Measurements from ENCODE around the gene RASL12. TPM values are rescaled to one million over a fixed set of nuclear protein-coding genes. Genes with fewer than 3 reads are reported as not detected.

Gene RASL12
- total RNA-seq, 1 donor from 2014 or later: 0.69 TPM

- TF ChIP-seq, protein P1, sequence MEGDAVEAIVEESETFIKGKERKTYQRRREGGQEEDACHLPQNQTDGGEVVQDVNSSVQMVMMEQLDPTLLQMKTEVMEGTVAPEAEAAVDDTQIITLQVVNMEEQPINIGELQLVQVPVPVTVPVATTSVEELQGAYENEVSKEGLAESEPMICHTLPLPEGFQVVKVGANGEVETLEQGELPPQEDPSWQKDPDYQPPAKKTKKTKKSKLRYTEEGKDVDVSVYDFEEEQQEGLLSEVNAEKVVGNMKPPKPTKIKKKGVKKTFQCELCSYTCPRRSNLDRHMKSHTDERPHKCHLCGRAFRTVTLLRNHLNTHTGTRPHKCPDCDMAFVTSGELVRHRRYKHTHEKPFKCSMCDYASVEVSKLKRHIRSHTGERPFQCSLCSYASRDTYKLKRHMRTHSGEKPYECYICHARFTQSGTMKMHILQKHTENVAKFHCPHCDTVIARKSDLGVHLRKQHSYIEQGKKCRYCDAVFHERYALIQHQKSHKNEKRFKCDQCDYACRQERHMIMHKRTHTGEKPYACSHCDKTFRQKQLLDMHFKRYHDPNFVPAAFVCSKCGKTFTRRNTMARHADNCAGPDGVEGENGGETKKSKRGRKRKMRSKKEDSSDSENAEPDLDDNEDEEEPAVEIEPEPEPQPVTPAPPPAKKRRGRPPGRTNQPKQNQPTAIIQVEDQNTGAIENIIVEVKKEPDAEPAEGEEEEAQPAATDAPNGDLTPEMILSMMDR (IDR thresholded peaks at IDR 0.05; ENCODE audit: unreplicated experiment): no peak
- Mint-ChIP-seq H3K27me3 (ENCODE audit: unreplicated experiment) (peaks cover 2% of the 10 kb centered on the region), H3K9me3 (ENCODE audit: unreplicated experiment) (no peaks in the 10 kb centered on the region)
Observed at GRCh38 chr15:65034719-65035118, 33.1 kb downstream of the RASL12 start.

DNA sequence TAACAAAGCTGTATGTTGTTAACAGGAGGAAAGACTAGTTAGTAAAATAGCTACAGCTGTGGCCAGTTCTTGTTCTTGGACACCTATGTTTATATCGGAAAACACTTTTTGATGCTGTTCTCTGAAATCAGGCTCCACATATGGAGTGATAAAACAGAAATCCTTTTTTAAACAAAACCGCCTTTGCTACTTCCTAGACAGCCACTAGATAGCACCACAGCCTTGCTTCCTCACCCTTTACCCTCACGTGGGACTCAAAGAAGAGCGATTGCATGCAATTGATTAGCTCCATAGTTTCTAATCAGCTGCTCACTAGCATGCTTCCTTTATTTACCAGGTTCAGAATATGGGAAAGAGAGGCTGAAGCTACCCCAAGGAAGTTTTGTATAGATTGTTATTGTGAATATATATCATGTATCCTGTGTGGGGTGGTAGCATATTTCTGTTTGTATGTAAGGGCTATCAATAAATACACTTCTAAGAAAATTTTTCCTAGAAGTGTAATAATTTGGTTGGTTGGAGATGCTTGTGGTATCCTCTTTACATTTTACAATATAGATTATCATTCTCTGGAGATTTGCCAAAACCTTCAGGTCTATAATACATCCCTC is 34.0 kb downstream of the RASL12 start:
- Mint-ChIP-seq H3K27me3 (ENCODE audit: unreplicated experiment) (peaks cover 2% of the 10 kb centered on the region), H3K36me3 (ENCODE audit: low read depth, unreplicated experiment) (no peaks in the 10 kb centered on the region), H3K4me1 (ENCODE audit: unreplicated experiment) (peaks cover 16% of the 10 kb centered on the region), H3K9me3 (ENCODE audit: unreplicated experiment) (no peaks in the 10 kb centered on the region), H3K4me3 (ENCODE audit: unreplicated experiment) (no peak overlapping the region), H3K27ac (ENCODE audit: unreplicated experiment) (no peak overlapping the region)
- TF ChIP-seq, protein P1 (IDR thresholded peaks at IDR 0.05; ENCODE audit: unreplicated experiment): no peak
- no peak for DNase-seq (ENCODE audit: low spot score)

More at GRCh38 chr15:65034719-65035118, 33.1 kb downstream of the RASL12 start:
- Mint-ChIP-seq H3K4me3 (ENCODE audit: unreplicated experiment) (no peak overlapping the region), H3K36me3 (ENCODE audit: low read depth, unreplicated experiment) (no peaks in the 10 kb centered on the region), H3K27ac (ENCODE audit: unreplicated experiment) (no peak overlapping the region), H3K4me1 (ENCODE audit: unreplicated experiment) (peaks cover 16% of the 10 kb centered on the region)
- DNase-seq (ENCODE audit: low spot score): no peak

DNA sequence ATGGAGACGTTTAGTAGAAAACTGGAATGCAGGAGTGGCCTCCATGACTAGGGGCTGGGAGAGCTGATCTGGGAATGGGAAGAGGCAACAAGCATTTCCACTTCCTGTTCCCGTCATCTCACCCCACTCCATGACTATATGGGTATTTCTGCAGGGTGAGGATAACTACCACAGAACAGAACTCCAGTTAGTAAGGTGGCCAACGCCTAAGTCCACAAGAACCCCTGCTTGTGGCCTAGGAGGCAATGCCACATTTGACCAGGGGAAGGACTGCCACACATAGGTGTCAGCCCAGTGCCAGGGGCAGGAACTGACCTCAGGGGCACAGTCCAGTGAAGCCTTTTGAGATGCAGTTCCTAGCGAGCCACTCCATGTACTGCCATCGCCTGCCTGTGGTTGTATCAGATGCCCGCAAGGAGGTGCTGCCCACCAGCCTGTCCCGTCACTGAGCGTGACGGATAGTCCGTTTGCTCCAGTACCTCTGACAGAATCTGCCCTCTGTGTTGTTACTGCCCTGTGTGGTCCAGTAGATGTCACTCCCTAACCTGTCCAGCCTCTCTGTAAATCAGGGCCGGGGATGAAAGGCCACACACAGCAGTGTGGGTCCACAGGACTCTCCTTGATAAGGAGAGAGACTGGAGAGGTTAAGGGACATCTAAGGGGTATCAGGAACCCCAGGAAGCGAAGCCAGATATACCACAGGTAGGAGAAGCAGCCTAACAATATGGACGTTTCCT is 34.8 kb downstream of the RASL12 start:
- peaks cover 2% of the 10 kb centered on the region for H3K27me3 Mint-ChIP-seq (ENCODE audit: unreplicated experiment)
- H3K4me1 Mint-ChIP-seq (ENCODE audit: unreplicated experiment): peaks cover 22% of the 10 kb centered on the region
- no peak overlapping the region for H3K4me3 Mint-ChIP-seq (ENCODE audit: unreplicated experiment)
- no peaks in the 10 kb centered on the region for H3K36me3 Mint-ChIP-seq (ENCODE audit: low read depth, unreplicated experiment)
- peak; percentile 77 for DNase-seq (ENCODE audit: low spot score)
- H3K27ac Mint-ChIP-seq (ENCODE audit: unreplicated experiment): peak overlapping the region; percentile 52
- H3K9me3 Mint-ChIP-seq (ENCODE audit: unreplicated experiment): no peaks in the 10 kb centered on the region
- TF ChIP-seq, protein P1 (IDR thresholded peaks at IDR 0.05; ENCODE audit: unreplicated experiment): peak; percentile 57

DNA sequence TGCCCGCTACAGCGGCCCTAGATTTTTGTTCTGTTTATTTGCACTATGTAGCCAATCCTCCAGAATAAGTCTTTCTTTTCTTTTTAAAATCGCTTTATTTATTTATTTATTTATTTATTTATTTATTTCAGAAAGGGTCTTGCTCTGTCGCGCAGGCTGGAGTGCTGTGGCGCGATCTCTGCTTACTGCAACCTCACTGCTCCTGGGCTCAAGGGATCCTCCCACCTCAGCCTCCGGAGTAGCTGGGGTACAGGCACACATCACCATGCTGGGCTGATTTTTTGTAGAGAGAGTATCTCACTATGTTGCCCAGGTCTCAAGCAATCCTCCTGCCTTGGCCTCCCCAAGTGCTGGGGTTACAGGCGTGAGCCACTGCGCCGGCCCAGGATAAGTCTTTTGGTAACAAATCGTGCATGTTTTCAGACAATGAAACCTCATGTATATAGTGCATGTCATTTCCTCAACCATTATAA is 38.0 kb downstream of the RASL12 start:
- Mint-ChIP-seq H3K36me3 (ENCODE audit: low read depth, unreplicated experiment) (peaks cover 2% of the 10 kb centered on the region), H3K4me1 (ENCODE audit: unreplicated experiment) (peaks cover 24% of the 10 kb centered on the region), H3K4me3 (ENCODE audit: unreplicated experiment) (peak overlapping the region; percentile 62), H3K27ac (ENCODE audit: unreplicated experiment) (no peak overlapping the region), H3K9me3 (ENCODE audit: unreplicated experiment) (no peaks in the 10 kb centered on the region), H3K27me3 (ENCODE audit: unreplicated experiment) (peaks cover 2% of the 10 kb centered on the region)
- TF ChIP-seq, protein P1 (IDR thresholded peaks at IDR 0.05; ENCODE audit: unreplicated experiment): no peak
- DNase-seq (ENCODE audit: low spot score): no peak

Measured in endothelial cell (in vitro differentiated cells).